AG04449 (cell line): ENCODE data around the gene KIF26B.
"Not testable (repeated sequence)": the region's sequence is repeated elsewhere in the genome, so short reads cannot be mapped to it uniquely, and the experiment has no call there.

Source experiments
- CTCF ChIA-PET: fragments of 350-600 bp; formaldehyde crosslinking; extraction: SDS; loops from one replicate; lab custom pipeline; 2021; ENCODE audit warnings: antibody characterized with exemption; lab: Yijun Ruan, JAX
- POLR2A ChIA-PET: fragments of 400-600, 350-600 bp; formaldehyde crosslinking; extraction: SDS; loops from one replicate; lab custom pipeline; 2020; ENCODE audit warnings: antibody characterized with exemption, inconsistent platforms; lab: Yijun Ruan, JAX
- DNase-seq: peaks from one replicate; pipeline ENCODE4 v3.0.0-alpha.2; 2010; ENCODE audit warnings: low read depth, low spot score
- H3K4me3 ChIP-seq: 2 replicates; pipeline ENCODE4 v1.5.1; 2011; ENCODE audit warnings: low read depth, mild to moderate bottlenecking, control low read depth, low read length
- TF ChIP-seq, protein P1 (sequence below): IDR thresholded peaks from one replicate; pipeline ENCODE4 v1.5.1; 2011; ENCODE audit warnings: mild to moderate bottlenecking, moderate library complexity, low read length, control low read depth, inconsistent platforms; ENCODE audit not compliant: insufficient read depth; ENCODE audit errors: missing control alignments

KIF26B gene

DNA sequence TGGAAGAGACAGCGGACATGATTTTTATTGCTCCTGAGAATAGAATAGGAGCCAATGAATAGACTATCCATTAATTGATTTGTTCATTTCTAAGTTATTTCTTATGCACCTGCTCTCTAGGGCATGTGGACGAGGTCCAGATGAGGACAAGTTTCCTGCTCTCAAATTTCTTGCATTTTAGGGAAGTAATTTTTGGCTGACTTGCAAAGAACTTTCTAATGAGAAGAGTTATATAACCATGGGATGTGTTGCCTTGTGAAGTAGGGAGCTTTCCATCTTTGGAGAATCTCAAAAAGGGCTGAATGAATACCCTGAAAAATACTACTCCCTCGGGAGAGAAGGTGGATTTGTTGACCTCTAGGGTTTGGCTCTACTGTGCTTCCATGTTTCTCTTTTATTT is 243.0 kb downstream of the KIF26B start:
- no peak overlapping the region for H3K4me3 ChIP-seq
- ChIA-PET POLR2A (no interaction called here), CTCF (no interaction called here)
- TF ChIP-seq, protein P1, sequence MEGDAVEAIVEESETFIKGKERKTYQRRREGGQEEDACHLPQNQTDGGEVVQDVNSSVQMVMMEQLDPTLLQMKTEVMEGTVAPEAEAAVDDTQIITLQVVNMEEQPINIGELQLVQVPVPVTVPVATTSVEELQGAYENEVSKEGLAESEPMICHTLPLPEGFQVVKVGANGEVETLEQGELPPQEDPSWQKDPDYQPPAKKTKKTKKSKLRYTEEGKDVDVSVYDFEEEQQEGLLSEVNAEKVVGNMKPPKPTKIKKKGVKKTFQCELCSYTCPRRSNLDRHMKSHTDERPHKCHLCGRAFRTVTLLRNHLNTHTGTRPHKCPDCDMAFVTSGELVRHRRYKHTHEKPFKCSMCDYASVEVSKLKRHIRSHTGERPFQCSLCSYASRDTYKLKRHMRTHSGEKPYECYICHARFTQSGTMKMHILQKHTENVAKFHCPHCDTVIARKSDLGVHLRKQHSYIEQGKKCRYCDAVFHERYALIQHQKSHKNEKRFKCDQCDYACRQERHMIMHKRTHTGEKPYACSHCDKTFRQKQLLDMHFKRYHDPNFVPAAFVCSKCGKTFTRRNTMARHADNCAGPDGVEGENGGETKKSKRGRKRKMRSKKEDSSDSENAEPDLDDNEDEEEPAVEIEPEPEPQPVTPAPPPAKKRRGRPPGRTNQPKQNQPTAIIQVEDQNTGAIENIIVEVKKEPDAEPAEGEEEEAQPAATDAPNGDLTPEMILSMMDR: no peak
- no peak for DNase-seq

DNA sequence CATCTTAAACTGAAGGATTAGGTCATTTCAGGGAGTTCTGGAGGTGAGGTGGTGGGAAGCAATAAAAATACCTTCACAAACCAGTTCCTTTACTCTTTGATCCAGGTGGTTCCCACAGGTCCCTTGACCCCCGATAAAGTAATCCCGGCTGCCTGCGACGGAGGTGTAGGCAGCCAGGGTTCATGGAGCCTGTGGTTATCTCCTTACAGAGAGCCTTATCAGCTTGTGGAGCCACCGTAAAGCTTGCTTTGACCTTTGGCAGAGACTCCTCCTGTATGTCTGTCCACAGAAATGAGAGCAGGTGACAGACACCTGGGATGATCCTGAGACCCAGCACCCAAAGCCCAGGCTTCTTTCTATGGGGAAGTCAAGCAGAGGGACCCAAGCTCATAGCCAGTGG is 243.4 kb downstream of the KIF26B start:
- TF ChIP-seq, protein P1: no peak
- POLR2A ChIA-PET: no interaction called here
- H3K4me3 ChIP-seq: no peak overlapping the region
- CTCF ChIA-PET: no interaction called here
- DNase-seq: no peak

DNA sequence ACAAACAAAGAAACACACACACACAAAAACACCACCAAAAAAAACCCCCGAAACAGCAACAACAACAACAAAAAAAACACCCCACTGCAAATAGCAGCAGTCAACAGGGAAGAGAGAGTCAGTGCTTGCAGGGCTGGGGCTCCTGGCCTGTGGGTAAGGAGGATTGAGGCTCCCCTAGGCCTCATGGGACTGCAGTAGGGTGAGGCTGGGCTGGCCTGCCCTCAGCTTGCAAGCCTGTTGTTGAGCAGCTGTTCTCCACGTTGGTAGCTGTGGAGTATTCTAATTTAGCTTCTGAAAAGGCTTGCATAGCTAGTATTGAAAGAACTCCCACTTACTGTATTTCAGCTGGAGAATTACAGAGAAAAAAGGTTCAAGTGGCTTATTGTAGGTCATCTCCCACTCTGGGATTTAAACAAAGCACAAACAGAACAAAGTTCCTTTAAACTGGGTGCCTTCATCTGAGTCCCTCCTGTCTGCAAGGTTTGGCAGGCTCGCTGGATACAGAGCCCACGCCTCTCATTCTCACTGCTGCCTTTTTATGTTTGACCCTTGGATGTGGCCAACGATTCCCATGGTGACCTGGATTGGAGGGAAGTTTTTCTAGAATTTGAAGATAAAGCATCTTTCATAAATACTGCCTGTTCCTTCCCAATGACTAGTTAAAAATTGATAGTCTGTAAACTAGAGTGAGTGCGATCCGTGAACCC is 247.2 kb downstream of the KIF26B start:
- ChIA-PET POLR2A (no interaction called here), CTCF (no interaction called here)
- TF ChIP-seq, protein P1: no peak
- H3K4me3 ChIP-seq: no peak overlapping the region
- DNase-seq: no peak

DNA sequence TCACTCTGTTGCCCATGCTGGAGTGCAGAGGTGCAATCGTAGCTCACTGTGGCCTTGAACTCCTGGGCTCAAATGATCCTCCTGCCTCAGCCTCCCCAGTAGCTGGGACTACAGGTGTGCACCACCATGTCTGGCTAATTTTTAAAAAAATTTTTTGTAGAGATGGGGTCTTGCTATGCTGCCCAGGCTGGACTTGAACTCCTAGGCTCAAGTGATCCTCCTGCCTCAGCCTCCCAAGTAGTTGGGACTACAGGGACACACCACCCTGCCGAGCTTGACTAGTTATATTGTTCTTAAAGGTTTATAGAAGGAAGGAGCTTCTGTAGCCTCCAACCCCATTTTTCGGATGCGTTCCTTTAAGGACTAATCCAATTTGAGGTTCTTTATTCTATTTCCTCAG is 248.2 kb downstream of the KIF26B start:
- DNase-seq, POLR2A ChIA-PET, H3K4me3 ChIP-seq: not testable (repeated sequence)
- CTCF ChIA-PET: interaction anchor here (1.0 kb wide), 1 partner anchor 10 kb away, joined by 3 read pairs; no protein-coding TSS in a partner anchor

DNA sequence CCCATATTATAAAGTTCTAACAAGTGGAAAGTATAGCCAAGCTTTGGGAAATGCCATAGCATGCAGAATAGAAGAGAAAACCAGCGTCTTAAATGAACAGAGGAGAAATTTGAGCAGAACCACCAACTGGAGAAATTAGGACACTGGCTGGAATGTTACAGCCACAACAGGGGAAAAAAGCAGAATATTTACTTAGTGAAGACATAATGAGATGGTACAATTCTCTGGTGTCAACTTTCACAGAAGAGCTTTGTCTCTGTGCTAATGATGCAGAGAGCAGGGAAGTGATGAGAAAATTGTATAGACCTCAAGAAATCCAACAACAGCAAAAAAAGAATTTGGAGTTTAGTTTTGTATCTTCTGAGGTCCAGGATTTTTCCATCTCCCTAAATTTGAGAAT is 249.7 kb downstream of the KIF26B start:
- ChIA-PET CTCF (no interaction called here), POLR2A (no interaction called here)
- no peak for DNase-seq
- no peak overlapping the region for H3K4me3 ChIP-seq
- TF ChIP-seq, protein P1: no peak

DNA sequence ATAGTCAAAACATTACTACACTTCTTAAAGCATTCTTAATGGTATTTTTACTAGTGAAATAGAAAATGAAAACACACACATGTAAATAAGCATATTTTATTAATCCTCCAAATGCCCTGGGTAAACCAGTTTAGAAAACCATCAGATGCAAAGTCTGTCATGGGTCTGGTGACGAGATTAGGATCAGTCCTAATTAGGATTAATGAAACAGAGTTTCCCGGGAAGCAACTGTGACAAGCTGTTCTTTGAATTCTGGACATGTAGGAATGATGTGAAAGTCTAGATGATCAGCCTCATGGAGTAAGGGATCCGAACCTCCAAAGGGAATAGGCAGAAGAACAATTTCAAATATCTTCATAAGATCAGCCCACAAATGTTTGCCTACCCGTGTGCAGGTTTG is 250.2 kb downstream of the KIF26B start:
- DNase-seq: no peak
- TF ChIP-seq, protein P1: no peak
- ChIA-PET POLR2A (no interaction called here), CTCF (no interaction called here)
- H3K4me3 ChIP-seq: no peak overlapping the region

DNA sequence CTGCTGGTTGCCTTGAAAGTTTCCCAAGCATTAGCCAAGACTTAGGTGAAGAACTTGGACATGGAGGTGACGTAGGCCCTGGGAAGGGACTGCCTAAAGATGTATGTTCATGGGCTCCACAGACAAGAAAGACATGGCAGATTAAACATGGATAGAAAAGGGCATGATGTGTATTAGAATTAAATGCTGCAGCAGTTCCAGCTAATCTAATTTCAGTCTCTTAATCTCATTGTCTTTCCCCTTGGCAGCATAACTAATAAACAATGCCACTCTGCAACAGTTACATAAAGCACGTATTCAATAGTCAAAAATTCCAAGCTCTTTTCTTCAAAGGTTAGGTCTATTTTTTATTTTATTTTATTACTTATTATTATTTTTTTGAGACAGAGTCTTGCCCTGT is 251.6 kb downstream of the KIF26B start:
- TF ChIP-seq, protein P1: no peak
- no peak overlapping the region for H3K4me3 ChIP-seq
- no peak for DNase-seq
- ChIA-PET POLR2A (interaction anchor here (0.6 kb wide), 1 partner anchor 147 kb away, joined by 3 read pairs; no protein-coding TSS in a partner anchor), CTCF (interaction anchor here (0.8 kb wide), 1 partner anchor 253 kb away, joined by 3 read pairs; no protein-coding TSS in a partner anchor)
